ENCODE data around the gene LRRC4C.
"Not testable (repeated sequence)": the region's sequence is repeated elsewhere in the genome, so short reads cannot be mapped to it uniquely, and the experiment has no call there.

Gene LRRC4C

GRCh38 chr11:40619654-40620053 is 839.8 kb downstream of the LRRC4C start:
- DNase-seq: no peak

GRCh38 chr11:40606800-40607199 is 852.7 kb downstream of the LRRC4C start:
- no peak for DNase-seq

GRCh38 chr11:40602866-40603552 is 856.4 kb downstream of the LRRC4C start:
- DNase-seq: no peak

GRCh38 chr11:40597546-40598113 is 861.8 kb downstream of the LRRC4C start:
- DNase-seq: no peak

GRCh38 chr11:40573254-40573891 is 886.1 kb downstream of the LRRC4C start:
- DNase-seq: no peak

GRCh38 chr11:40569947-40570531 is 889.4 kb downstream of the LRRC4C start:
- DNase-seq: no peak

GRCh38 chr11:40567392-40567791 is 892.1 kb downstream of the LRRC4C start:
- no peak for DNase-seq

- DNase-seq: no peak
These were observed 915.3 kb downstream of the LRRC4C start for GRCh38 chr11:40544162-40544561.

- no peak for DNase-seq
These were observed 916.6 kb downstream of the LRRC4C start for GRCh38 chr11:40542821-40543220.

GRCh38 chr11:40537734-40538133 is 921.7 kb downstream of the LRRC4C start:
- DNase-seq: no peak

GRCh38 chr11:40522080-40522479 is 937.4 kb downstream of the LRRC4C start:
- DNase-seq: not testable (repeated sequence)

- no peak for DNase-seq
These were observed 942.3 kb downstream of the LRRC4C start for GRCh38 chr11:40517122-40517521.

- no peak for DNase-seq
These were observed 945.3 kb downstream of the LRRC4C start for GRCh38 chr11:40514124-40514523.

- no peak for DNase-seq
These were observed 946.2 kb downstream of the LRRC4C start for GRCh38 chr11:40513281-40513680.

- DNase-seq: no peak
These were observed 951.1 kb downstream of the LRRC4C start for GRCh38 chr11:40508303-40508702.

- no peak for DNase-seq
These were observed 953.2 kb downstream of the LRRC4C start for GRCh38 chr11:40506226-40506625.

- DNase-seq: no peak
These were observed 968.1 kb downstream of the LRRC4C start for GRCh38 chr11:40491341-40491740.

GRCh38 chr11:40467771-40468170 is 991.7 kb downstream of the LRRC4C start:
- no peak for DNase-seq

- DNase-seq: no peak
These were observed 1014.1 kb downstream of the LRRC4C start for GRCh38 chr11:40445391-40445790.

GRCh38 chr11:40444151-40444550 is 1015.3 kb downstream of the LRRC4C start:
- no peak for DNase-seq

- DNase-seq: no peak
These were observed 1024.1 kb downstream of the LRRC4C start for GRCh38 chr11:40435344-40435743.

- DNase-seq: no peak
These were observed 1024.5 kb downstream of the LRRC4C start for GRCh38 chr11:40434926-40435325.

- DNase-seq: no peak
These were observed 1027.1 kb downstream of the LRRC4C start for GRCh38 chr11:40432358-40432757.

- DNase-seq: no peak
These were observed 1034.3 kb downstream of the LRRC4C start for GRCh38 chr11:40425168-40425567.

All from NCI-H2171 (cell line).